GM21515 (cell line): ENCODE results near the gene DHODH.
"Not testable (repeated sequence)": the region's sequence is repeated elsewhere in the genome, so short reads cannot be mapped to it uniquely, and the experiment has no call there.

Experiments
- ATAC-seq: cut with Tn5 transposase; IDR thresholded peaks from one replicate; pipeline ENCODE4 v1.9.1; 2021; ENCODE audit not compliant: unreplicated experiment

DHODH gene

GRCh38 chr16:72008424-72009216 is at the start of gene DHODH:
DHODH (plus strand) TSS chr16:72008744; CDS start chr16:72008765, 21 bp downstream.
- peak; percentile 99 for ATAC-seq

GRCh38 chr16:71961066-71962039 is 47.2 kb upstream of the DHODH start:
- peak; percentile 83 for ATAC-seq

GRCh38 chr16:71963125-71963875 is 45.2 kb upstream of the DHODH start:
- ATAC-seq, result no peak

DNA sequence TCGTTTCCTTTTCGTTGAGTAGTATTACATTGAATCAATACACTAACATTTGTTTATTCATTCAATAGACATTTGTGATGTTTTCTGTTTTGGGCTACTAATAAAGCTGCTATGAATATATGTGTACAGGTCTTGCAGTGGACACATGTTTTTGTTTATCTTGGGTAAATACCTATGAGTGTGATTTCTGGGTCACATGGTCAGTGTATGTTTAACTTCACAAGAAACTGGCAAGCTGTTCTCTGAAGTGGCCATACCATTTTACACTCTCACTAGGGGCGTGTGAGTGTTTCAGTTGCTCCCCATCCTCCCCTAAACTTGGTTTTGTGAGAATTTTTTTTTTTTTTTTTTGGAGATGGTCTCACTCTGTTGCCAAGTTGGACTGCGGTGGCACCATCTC is 43.3 kb upstream of the DHODH start:
- ATAC-seq, result no peak

GRCh38 chr16:71966932-71967331 is 41.6 kb upstream of the DHODH start:
- ATAC-seq, result no peak

GRCh38 chr16:71969353-71969752 is 39.2 kb upstream of the DHODH start:
- ATAC-seq, result no peak

- no peak for ATAC-seq
Observed at GRCh38 chr16:71971571-71971970, 37.0 kb upstream of the DHODH start.

GRCh38 chr16:71972356-71972755 is 36.2 kb upstream of the DHODH start:
- no peak for ATAC-seq

- no peak for ATAC-seq
Observed at GRCh38 chr16:71973001-71973400, 35.5 kb upstream of the DHODH start.

- ATAC-seq, result no peak
Observed at GRCh38 chr16:71974068-71974818, 34.3 kb upstream of the DHODH start.

- no peak for ATAC-seq
Observed at GRCh38 chr16:71985262-71985974, 23.1 kb upstream of the DHODH start.

- no peak for ATAC-seq
Observed at GRCh38 chr16:71986131-71986530, 22.4 kb upstream of the DHODH start.

DNA sequence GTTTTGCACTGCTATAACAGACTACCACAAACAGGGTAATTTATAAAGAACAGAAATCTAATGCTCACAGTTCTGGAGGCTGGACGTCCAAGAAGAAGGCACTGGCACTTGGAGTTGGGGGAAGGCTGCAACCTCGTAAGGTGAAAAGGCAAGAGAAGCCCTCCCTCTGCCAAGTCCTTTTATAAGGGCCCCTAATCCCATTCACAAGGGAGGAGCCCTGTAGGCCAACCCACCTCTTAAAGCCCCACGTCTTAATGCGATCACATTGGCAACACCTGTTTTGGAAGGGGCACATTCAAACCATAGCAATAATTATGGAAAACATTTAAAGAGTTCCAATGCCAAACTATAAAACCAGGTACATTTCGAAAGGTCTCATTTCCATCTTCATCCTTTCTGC is 13.5 kb upstream of the DHODH start:
- ATAC-seq, result no peak

DNA sequence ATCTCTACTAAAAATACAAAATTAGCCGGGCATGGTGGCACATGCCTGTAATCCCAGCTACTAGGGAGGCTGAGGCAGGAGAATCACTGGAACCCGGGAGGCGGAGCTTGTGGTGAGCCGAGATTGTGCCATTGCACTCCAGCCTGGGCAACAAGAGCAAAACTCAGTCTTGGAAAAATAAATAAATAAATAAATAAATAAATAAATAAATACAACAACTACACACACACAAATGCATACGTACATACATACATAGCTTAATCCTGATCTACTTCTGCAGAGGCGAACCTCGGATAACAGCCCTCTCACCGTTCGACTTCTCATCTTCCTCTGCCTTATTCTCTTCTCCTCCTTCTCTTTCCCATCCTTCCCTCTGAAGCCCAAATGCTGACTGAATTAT is 11.0 kb upstream of the DHODH start:
- not testable (repeated sequence) for ATAC-seq

DNA sequence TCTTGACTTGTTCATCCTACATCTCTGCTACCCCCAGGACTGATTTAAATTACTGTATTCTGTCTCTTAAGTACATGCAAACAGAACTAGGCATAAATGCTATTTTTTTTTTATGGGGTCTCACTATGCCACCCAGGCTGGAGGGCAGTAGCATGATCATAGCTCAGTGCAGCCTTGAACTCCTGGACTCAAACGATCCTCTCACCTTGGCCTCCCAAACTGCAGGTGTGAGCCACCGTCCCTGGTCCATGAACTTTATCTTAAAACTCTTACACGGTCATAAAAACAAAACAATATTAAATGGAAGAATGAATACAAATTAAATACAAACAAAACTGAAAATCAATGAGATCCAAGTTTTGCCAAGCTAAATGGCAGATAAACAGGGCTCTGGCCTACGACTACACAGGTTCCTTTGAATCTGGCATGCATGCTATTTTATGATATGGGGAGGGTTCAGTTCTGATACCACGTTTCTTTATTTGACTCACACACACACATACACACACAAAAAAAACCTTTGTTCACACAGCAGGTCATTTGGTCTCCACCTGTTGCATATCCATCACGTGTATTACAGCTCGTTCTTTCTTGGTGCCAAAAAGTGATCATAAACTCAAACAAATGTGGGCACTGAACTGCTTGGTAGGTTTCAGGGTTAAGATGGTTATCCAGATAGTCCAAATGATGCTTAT is 7.2 kb upstream of the DHODH start:
- ATAC-seq, result no peak

GRCh38 chr16:72002619-72003018 is 5.9 kb upstream of the DHODH start:
- no peak for ATAC-seq

GRCh38 chr16:72008065-72008423 is 500 bp upstream of the DHODH start:
- not testable (repeated sequence) for ATAC-seq

DNA sequence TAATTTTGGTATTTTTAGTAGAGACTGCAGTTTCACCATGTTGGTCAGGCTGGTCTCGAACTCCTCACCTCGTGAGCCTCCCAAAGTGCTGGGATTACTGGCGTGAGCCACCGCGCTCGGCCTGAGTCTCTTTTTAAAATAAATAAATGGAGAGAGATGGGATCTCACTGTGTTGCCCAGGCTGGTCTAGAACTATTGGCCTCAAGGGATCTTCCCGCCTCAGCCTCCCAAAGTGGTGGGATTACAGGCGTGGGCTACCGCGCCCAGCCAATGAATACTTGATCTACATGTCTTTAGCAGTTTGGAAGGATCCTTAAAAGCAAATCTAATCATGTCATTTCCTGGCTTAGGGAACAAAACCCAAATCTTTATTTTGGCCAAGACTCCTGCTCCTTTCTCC is 1.2 kb downstream of the DHODH start:
- no peak for ATAC-seq

- no peak for ATAC-seq
Observed at GRCh38 chr16:72012607-72013006, 4.1 kb downstream of the DHODH start.
